Stimulated activated effector memory CD8-positive, alpha-beta T cell treated with anti-CD3 and anti-CD28 coated beads, Interleukin-12 subunit alpha, Interleukin-12 subunit beta, amount 100 ng/mL, for 72 hours (primary cell): ENCODE data around the gene PTN.

Experiments
- ATAC-seq: fragments of 150-1000 bp; cut with Tn5 transposase; 2 replicates; pipeline ENCODE4 v1.10.0; 2021
- DNase-seq, 2 donors: peaks; one replicate each; pipeline ENCODE4 v3.0.0; 2021 to 2022; ENCODE audit warnings: low spot score in 2 of 2
- H3K27ac Mint-ChIP-seq: one replicate; pipeline ENCODE4 v1.8.0; 2022; ENCODE audit warnings: mild to moderate bottlenecking, mixed read lengths
- H3K36me3 Mint-ChIP-seq: one replicate; pipeline ENCODE4 v1.8.0; 2022; ENCODE audit warnings: mild to moderate bottlenecking, mixed read lengths
- H3K4me1 Mint-ChIP-seq: one replicate; pipeline ENCODE4 v1.8.0; 2022; ENCODE audit warnings: mixed read lengths
- H3K4me3 Mint-ChIP-seq: one replicate; pipeline ENCODE4 v1.8.0; 2022; ENCODE audit warnings: mild to moderate bottlenecking, mixed read lengths
- H3K9me3 Mint-ChIP-seq: one replicate; pipeline ENCODE4 v1.8.0; 2022; ENCODE audit warnings: mixed read lengths

The PTN gene

DNA sequence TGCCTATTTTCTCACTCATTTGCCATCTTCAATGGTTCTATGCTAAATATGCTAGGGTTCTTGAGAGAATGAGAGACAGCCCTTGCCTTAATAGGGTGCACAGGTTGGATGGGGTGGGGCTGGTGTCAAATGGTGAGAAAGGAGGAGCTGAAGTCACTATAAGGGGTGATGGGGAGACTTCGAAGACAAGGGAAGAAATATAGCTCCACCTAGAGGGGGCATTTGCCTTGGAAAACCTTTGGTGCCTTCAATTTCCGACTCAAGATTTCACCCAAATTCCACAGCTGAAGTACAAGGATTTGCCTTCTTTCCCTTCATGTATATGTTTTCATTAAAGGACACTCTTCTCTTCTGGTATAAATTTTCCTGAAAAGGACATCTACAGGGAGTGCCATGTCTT lies 5.6 kb downstream of the PTN start:
- H3K36me3 Mint-ChIP-seq = no peaks in the 10 kb centered on the region
- no peak overlapping the region for H3K4me3 Mint-ChIP-seq
- H3K4me1 Mint-ChIP-seq = no peaks in the 10 kb centered on the region
- H3K9me3 Mint-ChIP-seq = no peaks in the 10 kb centered on the region
- H3K27ac Mint-ChIP-seq = no peak overlapping the region
- DNase-seq = no peak
- ATAC-seq = no peak

DNA sequence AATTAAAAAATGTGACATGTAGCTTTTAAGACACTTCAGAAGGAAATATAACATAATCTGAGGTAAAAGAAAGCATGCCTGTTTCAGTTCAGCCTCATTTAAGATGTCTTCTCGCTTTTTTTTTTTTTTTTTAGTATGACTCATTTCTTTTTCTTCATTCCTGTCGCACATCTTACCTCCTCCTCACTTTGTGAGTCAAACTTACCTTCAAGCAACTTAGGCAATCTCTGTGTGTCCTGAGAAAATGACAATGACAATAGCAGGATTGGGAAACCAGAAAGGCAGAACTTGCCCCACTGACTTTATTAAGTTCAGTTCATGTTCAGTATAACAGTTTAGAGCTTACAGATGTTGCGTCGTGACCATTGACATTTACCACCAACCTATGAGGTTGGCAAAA lies 7.7 kb downstream of the PTN start:
- no peak overlapping the region for H3K27ac Mint-ChIP-seq
- no peaks in the 10 kb centered on the region for H3K4me1 Mint-ChIP-seq
- no peak for DNase-seq
- ATAC-seq = no peak
- no peaks in the 10 kb centered on the region for H3K36me3 Mint-ChIP-seq
- H3K4me3 Mint-ChIP-seq = no peak overlapping the region
- H3K9me3 Mint-ChIP-seq = no peaks in the 10 kb centered on the region

DNA sequence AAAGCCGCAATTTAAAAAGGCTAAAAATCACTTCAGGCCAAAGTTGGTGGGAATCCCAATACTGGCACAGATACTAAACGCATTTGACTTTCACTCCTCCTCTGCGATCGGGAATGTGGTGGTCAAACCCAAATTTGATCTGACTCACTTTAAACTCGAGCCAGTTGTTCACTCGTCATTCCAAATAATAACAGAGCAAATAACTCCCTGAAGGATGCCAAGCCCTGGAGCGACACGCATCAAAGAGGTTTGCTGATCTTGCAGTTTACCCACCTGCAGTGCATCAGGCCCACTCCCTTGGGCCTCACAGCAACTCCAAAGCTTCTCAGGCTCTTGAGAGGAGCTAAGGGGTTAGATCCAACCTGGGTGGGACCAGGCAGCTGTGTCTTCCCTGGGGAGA lies 12.2 kb downstream of the PTN start:
- Mint-ChIP-seq H3K27ac (no peak overlapping the region), H3K4me3 (no peak overlapping the region), H3K9me3 (peaks cover 11% of the 10 kb centered on the region), H3K36me3 (no peaks in the 10 kb centered on the region), H3K4me1 (no peaks in the 10 kb centered on the region)
- ATAC-seq (no peak), DNase-seq (no peak)

DNA sequence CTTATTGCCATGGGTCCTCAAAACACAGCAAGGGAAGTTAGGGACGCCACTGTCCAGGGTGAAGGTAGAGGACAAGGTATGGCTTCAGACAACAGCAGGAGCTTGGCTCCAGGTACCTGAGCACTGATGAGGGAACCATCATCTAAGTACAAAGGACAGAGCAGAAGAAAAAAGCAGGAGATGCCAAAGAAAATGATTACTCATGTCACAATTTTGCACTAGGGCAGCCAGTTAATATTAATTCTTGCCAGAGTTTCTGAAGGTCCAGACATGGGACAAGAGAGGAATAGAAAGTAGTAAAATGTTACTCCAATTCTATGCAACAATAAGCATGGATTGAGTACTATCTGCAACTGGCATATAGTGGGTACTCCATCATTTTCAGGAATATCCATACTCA lies 14.1 kb downstream of the PTN start:
- H3K27ac Mint-ChIP-seq = no peak overlapping the region
- H3K4me1 Mint-ChIP-seq = no peaks in the 10 kb centered on the region
- peaks cover 11% of the 10 kb centered on the region for H3K9me3 Mint-ChIP-seq
- no peak overlapping the region for H3K4me3 Mint-ChIP-seq
- DNase-seq = no peak
- ATAC-seq = no peak
- H3K36me3 Mint-ChIP-seq = no peaks in the 10 kb centered on the region

DNA sequence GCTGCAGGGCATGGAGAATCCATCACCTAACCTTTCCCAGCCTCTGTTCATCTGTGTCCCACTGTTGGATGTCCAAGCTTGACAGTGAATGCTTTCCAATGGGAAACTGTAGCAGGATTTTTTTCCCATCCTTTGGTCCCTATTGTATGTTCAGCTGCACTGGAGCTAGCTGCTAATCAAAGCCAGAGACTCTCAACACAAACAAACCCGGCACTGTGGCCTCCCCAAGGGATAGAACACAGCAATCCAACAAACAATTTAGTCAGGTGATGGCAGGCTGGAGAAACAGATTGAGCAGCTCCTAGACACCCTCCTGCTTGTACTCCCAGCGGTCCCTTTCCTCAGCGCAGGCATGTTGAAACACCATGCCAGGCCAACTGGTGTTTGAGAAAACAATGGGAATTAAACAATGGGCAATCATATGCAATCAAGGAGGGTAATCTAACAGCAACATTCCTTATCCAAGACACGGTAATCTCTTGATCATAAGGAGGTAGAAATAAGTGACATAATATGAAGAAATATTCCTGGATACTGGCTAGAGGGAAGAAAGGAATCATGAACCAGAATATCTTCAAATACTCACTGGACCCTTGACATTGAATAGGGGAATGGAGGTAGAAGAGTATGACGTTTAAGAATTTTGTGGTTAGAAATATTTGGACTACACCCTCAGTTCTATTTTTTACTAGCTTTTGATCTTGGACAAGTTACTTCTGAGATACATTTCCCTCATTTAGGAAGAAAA lies 15.0 kb downstream of the PTN start:
- no peak overlapping the region for H3K4me3 Mint-ChIP-seq
- no peaks in the 10 kb centered on the region for H3K4me1 Mint-ChIP-seq
- peaks cover 13% of the 10 kb centered on the region for H3K9me3 Mint-ChIP-seq
- DNase-seq (no peak), ATAC-seq (no peak)
- no peaks in the 10 kb centered on the region for H3K36me3 Mint-ChIP-seq
- no peak overlapping the region for H3K27ac Mint-ChIP-seq

DNA sequence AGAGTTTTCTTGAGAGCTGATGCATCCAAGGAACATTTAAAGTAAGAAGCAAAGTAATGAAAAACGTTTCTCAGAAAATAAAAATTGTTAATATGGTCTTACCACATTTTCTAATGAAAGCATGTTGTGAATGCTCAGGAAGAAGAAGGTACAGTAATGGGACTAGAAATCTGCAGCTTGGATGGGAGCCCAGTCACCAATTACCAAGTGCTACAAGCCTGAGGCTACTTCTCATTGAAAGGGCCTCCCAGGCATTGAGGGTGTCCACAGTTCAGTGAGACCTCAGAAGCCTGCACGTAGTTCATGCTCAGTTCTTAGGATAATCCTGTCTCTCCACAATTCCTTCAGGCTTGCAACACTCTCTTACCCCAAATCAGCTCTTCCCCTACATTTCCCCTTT lies 17.6 kb downstream of the PTN start:
- DNase-seq = no peak
- H3K9me3 Mint-ChIP-seq = peaks cover 17% of the 10 kb centered on the region
- ATAC-seq = no peak

DNA sequence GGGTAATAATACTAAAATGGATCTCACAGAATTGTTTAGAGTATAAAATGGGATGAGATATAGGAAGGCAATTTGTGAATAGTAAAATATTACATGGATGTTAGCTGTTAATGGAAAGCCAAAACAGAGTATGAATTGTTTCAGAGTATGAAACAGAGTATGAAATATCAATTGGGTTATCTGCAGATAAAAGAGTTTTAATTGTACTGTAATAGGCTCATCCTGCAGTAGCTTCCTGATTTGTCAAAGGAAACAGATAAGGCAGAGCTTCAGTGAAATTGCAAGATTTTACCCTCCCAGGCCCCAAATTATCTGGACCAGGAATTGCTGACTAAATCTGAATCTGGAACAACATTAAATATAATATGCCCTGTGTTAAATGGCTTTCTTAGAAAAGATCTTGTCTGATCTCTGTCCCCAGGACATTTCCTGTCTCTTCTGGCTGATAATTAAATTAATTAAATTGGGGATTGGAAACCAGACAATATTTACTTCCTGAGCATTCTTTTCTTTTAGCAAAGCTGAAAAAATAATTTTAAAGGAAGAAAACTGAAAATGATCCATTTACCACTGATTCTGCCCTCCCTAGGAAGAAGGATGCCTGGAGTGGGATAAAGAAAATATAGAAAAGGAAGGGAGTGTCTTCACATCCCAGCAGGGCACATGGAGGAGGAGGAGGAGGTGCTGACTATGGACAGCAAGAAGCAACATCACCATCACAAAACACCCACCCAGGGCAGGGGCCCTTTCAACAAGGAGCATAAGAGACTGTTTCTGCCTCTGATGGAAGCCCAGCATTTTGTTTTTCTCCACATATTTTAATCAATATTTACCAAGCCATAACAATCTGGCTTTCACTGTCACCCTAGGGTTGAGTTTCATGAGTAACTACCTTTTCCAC lies 18.5 kb downstream of the PTN start:
- no peak overlapping the region for H3K4me3 Mint-ChIP-seq
- no peak overlapping the region for H3K27ac Mint-ChIP-seq
- H3K4me1 Mint-ChIP-seq = no peaks in the 10 kb centered on the region

More for the DNA sequence above, 17.6 kb downstream of the PTN start:
- Mint-ChIP-seq H3K4me1 (no peaks in the 10 kb centered on the region), H3K4me3 (no peak overlapping the region), H3K36me3 (no peaks in the 10 kb centered on the region), H3K27ac (no peak overlapping the region)

DNA sequence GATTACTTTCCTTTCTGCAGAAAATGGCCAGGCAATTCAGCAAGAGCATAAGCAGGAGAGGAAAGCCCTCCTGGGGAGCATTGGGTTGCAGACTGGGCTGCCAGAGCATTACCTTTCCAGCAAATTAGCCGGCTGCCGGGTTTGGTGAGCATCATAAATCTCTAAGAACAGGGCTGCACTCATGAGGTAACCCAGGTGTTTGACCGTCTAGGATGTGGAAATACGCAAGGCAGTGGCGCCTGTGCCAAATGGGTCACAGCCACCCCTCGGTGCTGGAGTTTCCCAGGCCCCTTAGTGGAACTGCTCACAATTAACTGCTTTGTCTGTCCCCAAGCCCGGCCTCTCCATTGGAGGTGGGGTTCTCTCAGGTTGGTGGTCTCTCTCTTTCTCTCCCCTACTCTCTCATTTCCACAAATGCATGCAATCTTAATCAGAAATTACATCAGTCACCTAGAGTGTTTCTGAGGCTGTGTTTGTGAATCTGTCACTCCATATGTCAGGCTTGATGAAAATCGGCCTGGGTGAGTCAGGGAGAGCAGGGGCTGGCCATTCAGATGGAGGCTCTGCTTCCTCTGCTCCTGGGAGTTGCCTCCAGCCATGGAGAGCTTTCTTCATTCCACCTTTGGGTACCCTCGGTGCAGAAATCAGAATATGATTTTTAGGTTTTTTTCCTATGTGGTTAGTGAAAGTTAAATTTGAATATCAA lies 26.7 kb downstream of the PTN start:
- Mint-ChIP-seq H3K4me1 (no peaks in the 10 kb centered on the region), H3K36me3 (no peaks in the 10 kb centered on the region), H3K27ac (no peak overlapping the region), H3K4me3 (no peak overlapping the region), H3K9me3 (peaks cover 4% of the 10 kb centered on the region)
- ATAC-seq = no peak
- DNase-seq = no peak

More for the DNA sequence above, 18.5 kb downstream of the PTN start:
- Mint-ChIP-seq H3K36me3 (no peaks in the 10 kb centered on the region), H3K9me3 (peaks cover 14% of the 10 kb centered on the region)
- DNase-seq (no peak), ATAC-seq (no peak)

DNA sequence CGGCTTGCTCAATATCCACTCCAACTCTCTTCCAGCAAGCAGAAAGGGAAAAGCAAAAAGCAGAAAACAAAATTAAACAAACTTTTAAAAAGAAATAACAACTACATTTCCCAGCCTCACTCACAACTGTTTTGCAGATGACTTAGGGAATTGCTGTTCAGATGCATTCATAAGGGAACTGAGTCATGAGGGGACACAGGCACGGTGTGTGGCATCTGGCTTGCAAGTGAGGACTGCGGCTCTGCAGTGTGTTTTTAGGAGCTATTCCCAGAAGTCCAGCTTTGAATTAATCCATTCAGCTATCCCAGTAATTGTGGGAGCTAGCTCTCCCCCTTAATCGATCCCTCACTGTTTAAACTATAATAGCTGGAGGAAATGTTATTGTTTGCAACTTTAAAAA lies 30.3 kb downstream of the PTN start:
- DNase-seq = no peak
- no peak overlapping the region for H3K27ac Mint-ChIP-seq

DNA sequence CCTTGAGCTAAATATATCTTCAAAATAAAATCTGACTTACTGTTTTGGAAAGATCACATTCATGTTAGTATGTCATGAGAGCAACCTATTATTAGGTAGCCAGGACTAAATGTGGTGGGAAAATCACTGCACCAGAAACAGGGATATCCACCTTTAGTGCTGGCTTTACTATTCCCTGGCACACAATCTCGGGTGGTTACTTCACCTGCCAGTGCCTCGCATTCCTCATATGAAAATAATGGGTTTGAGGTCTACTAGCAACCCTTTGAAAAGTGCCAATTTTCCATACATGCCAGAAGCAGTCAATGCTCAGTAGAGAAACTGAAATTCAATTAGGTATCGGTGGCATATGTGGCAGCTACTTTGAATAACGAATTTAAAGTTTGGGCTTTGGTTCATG lies 36.8 kb downstream of the PTN start:
- ATAC-seq = no peak
- no peak overlapping the region for H3K4me3 Mint-ChIP-seq
- no peaks in the 10 kb centered on the region for H3K4me1 Mint-ChIP-seq
- DNase-seq = no peak
- no peaks in the 10 kb centered on the region for H3K36me3 Mint-ChIP-seq
- peaks cover 3% of the 10 kb centered on the region for H3K9me3 Mint-ChIP-seq
- no peak overlapping the region for H3K27ac Mint-ChIP-seq

More for the DNA sequence above, 30.3 kb downstream of the PTN start:
- ATAC-seq = no peak
- Mint-ChIP-seq H3K4me1 (no peaks in the 10 kb centered on the region), H3K4me3 (no peak overlapping the region), H3K36me3 (no peaks in the 10 kb centered on the region), H3K9me3 (peaks cover 7% of the 10 kb centered on the region)

DNA sequence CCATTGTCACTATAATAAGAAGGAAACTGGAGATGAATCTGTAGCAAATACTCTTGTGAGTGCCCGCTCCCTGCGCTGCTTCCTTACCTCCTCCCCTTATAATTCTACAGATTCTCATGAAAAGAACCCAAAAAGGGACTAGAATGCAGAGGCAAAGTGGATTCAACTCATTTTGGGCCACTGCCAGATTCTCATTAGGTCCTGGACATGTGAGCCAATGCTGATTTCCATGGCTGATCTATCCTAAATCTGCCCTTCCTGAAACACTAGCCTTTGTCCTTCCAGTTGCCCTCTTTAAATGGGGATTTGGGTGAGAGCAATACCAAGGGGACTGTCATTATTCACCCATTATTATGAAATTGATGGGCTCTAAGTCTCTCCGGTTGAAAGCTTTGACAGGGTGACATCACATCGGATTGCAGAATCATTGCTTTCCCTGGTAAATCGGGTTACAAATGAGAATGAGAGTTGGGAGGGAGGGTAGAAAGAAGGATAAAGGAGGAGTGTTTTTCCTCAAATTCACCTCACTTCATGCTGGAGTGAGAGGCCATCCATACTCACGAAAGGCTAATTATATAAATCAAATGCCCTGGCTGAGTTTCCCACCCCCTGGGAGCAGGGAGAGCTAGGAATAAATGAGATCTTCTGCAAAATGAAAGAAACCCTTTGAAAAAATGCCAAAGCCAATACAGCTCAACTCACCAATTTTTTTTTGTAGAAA lies 37.5 kb downstream of the PTN start:
- DNase-seq = no peak
- Mint-ChIP-seq H3K9me3 (no peaks in the 10 kb centered on the region), H3K27ac (no peak overlapping the region), H3K4me1 (no peaks in the 10 kb centered on the region), H3K36me3 (no peaks in the 10 kb centered on the region), H3K4me3 (no peak overlapping the region)
- ATAC-seq = no peak

DNA sequence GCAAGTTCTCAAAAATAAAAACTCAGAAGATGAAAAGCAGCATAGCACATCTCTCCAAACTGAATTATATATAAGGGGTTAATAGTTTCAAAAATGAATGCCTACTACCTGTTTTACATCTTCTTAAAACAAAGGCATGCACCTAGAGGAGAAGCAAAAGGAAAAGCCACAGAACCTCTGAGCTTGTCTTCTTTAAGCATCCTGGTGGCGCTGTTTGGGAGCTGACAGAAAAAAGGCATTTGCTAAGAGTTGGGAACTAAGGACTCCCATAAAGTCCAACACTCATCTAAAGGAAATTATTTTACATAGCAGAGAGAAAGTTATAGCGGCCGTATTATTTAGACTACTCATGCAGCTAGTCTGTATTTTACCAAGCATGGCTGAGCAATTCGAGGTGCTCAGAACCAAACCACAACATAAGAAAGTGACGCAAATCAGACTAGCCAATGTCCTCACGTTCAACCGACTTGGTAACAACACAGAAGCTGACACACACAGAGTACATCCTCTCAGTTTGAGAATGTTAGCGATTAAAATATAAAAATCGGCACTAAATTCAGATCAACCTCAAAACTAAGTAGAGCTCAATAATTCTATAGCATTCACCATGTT lies 38.8 kb downstream of the PTN start:
- H3K36me3 Mint-ChIP-seq = no peaks in the 10 kb centered on the region
- no peak for ATAC-seq

DNA sequence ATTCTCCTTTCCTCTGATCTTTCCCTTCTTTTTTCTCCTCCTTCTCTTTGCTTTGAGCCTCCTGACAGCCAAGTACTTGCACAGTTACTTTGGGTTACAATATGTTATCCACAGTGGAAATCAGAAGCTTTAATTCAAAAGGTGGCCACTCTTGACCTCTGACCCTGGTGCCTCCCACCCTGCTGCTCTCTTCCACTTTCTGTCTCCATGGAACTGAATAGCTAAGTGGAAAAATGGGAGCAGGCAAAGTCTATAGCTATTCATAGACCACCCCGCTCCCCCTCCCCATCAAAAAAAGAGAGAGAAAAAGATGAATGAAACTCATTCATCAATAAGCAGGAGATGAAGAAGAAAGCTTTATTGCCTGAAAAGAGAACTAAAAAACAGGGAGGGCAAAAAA lies 39.4 kb downstream of the PTN start:
- Mint-ChIP-seq H3K4me3 (no peak overlapping the region), H3K4me1 (no peaks in the 10 kb centered on the region), H3K27ac (no peak overlapping the region), H3K9me3 (no peaks in the 10 kb centered on the region), H3K36me3 (no peaks in the 10 kb centered on the region)
- DNase-seq (no peak), ATAC-seq (no peak)

More for the DNA sequence above, 38.8 kb downstream of the PTN start:
- H3K4me1 Mint-ChIP-seq = no peaks in the 10 kb centered on the region
- no peak overlapping the region for H3K27ac Mint-ChIP-seq
- DNase-seq = no peak
- H3K9me3 Mint-ChIP-seq = no peaks in the 10 kb centered on the region
- H3K4me3 Mint-ChIP-seq = no peak overlapping the region

DNA sequence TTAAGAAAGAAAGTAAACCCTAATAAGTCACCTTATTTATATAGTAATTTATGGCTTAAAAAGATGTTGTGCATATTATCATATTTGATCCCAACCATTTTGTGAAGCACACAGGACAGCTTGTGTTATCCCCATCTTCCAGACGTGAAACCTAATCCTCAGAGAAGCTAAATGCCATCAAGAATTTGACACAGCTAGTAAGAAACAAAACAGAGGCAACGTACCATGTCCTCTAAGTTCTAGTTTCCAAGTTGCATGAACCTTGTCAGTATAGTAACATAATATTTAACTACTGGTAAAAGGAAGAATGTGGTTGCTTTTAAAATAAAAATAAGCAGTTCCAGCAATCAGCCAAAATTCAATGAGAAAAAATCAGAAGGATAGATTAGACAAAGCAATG lies 41.5 kb downstream of the PTN start:
- no peaks in the 10 kb centered on the region for H3K4me1 Mint-ChIP-seq
- no peak overlapping the region for H3K4me3 Mint-ChIP-seq
- H3K9me3 Mint-ChIP-seq = peaks cover 4% of the 10 kb centered on the region
- DNase-seq = no peak
- H3K27ac Mint-ChIP-seq = no peak overlapping the region
- no peaks in the 10 kb centered on the region for H3K36me3 Mint-ChIP-seq
- no peak for ATAC-seq

DNA sequence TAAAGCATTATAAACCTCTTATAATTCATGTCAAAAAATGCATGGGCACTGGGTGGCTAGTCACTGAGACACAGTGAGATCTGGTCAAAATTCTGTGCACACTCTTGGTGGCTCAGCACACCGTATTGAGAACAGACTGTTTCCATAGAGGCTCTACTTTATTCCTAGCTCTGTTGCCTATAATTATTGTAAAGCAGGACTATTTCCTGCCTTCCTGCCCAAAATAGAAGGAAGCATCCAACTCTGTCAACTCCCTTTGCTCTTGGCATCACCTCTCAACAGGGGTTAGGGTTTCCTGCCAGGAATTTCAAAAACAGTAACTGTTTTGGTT lies 45.1 kb downstream of the PTN start:
- no peaks in the 10 kb centered on the region for H3K4me1 Mint-ChIP-seq
- no peak overlapping the region for H3K27ac Mint-ChIP-seq
- DNase-seq (no peak), ATAC-seq (no peak)
- no peak overlapping the region for H3K4me3 Mint-ChIP-seq
- H3K9me3 Mint-ChIP-seq = peaks cover 4% of the 10 kb centered on the region
- no peaks in the 10 kb centered on the region for H3K36me3 Mint-ChIP-seq
